Measurements from ENCODE around the gene CHST11. TPM values are rescaled to one million over a fixed set of nuclear protein-coding genes. Genes with fewer than 3 reads are reported as not detected.

CHST11 gene
- total RNA-seq, 1 experiment from 2014 or later, result 6.7 TPM

DNA sequence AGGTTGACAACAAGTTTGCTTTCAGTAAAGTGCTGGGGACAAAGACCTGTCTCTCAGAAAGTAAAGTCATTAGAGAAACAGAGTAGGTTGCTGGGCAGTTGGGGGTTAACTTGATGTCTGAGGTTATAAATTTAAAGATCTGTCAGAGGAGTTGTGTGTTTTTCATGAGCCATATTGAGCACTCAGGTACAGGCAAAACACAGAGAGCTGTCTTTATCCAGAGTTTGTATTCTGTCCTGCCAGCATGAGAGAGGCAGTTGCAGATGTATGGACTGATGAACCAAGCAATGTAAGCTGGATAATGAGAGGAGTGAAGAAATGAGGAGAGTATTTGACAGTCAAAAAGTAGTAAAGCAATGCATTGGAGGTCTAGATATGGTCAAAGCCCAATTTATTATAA, 344.7 kb downstream of the CHST11 start:
- H4K8ac ChIP-seq (replicated peaks; ENCODE audit: insufficient read length, low read depth, low read length), result no peak overlapping the region
- H2BK15ac ChIP-seq (ENCODE audit: low read depth, low read length), result no peak overlapping the region
- H3K27me3 ChIP-seq (ENCODE audit: insufficient read depth, low read length), result no peaks in the 10 kb centered on the region
- no peaks in the 10 kb centered on the region for H3K27me3 Mint-ChIP-seq (ENCODE audit: low read depth)
- H3K9me3 ChIP-seq (ENCODE audit: control insufficient read depth, low read depth, low read length), result peaks cover 11% of the 10 kb centered on the region
- H3K4me1 Mint-ChIP-seq, result no peaks in the 10 kb centered on the region
- no peak for DNase-seq
- no peaks in the 10 kb centered on the region for H3K36me3 Mint-ChIP-seq (ENCODE audit: insufficient read depth in 1 of 3, low read depth in 3 of 3)
- H3K27ac Mint-ChIP-seq, result no peak overlapping the region
- no peak overlapping the region for H3K56ac ChIP-seq (ENCODE audit: insufficient read length, low read depth, low read length)
- H3K23me2 ChIP-seq (ENCODE audit: insufficient read length, low read depth, low read length, poor library complexity, severe bottlenecking), result no peaks in the 10 kb centered on the region
- H2BK12ac ChIP-seq (ENCODE audit: insufficient read length, low read depth, low read length), result no peak overlapping the region
- no peak overlapping the region for H3K9ac ChIP-seq (ENCODE audit: extremely low read depth, insufficient read length, low read length)
- no peak for TF ChIP-seq CTCF (conservative IDR thresholded peaks at IDR 0.05)
- H3K4me2 ChIP-seq (ENCODE audit: insufficient read depth, insufficient read length, low read length), result no peak overlapping the region
- no peak overlapping the region for H3K14ac ChIP-seq (ENCODE audit: insufficient read depth, low read length)
- H3T11ph ChIP-seq (ENCODE audit: low read length), result no peak overlapping the region
- no peak overlapping the region for H3K4ac ChIP-seq (ENCODE audit: low read depth, low read length)
- no peaks in the 10 kb centered on the region for H3K79me1 ChIP-seq (ENCODE audit: insufficient read depth, low read depth, low read length, poor library complexity, severe bottlenecking)
- H3K27ac ChIP-seq (ENCODE audit: insufficient read length, low read depth, low read length), result no peak overlapping the region
- H2AFZ ChIP-seq (ENCODE audit: low read length), result no peak overlapping the region
- H2AK5ac ChIP-seq (ENCODE audit: insufficient read length, low read length), result no peak overlapping the region
- no peak overlapping the region for H4K5ac ChIP-seq (ENCODE audit: insufficient read length, low read depth, low read length)
- H2BK20ac ChIP-seq (ENCODE audit: low read depth, low read length, poor library complexity, severe bottlenecking), result no peak overlapping the region
- no peak overlapping the region for H2BK5ac ChIP-seq (ENCODE audit: insufficient read length, low read length)
- no peaks in the 10 kb centered on the region for H3K4me1 ChIP-seq (ENCODE audit: insufficient read depth, low read length)
- no peak overlapping the region for H2BK120ac ChIP-seq (ENCODE audit: low read depth, low read length, poor library complexity, severe bottlenecking)
- no peaks in the 10 kb centered on the region for H4K20me1 ChIP-seq (ENCODE audit: control insufficient read depth, insufficient read depth, insufficient read length)
- no peak overlapping the region for H3K18ac ChIP-seq (ENCODE audit: insufficient read length, low read depth, low read length)
- H3K23ac ChIP-seq (ENCODE audit: insufficient read length, low read depth, low read length), result no peak overlapping the region
- no peak overlapping the region for H4K91ac ChIP-seq (ENCODE audit: insufficient read length, low read depth, low read length)
- no peaks in the 10 kb centered on the region for H3K9me3 Mint-ChIP-seq
- H3K79me2 ChIP-seq (ENCODE audit: insufficient read depth, low read length), result no peaks in the 10 kb centered on the region
- no peak overlapping the region for H3K4me3 Mint-ChIP-seq
